GM12892 (cell line): Measurements from ENCODE around the gene TMEM201.

Experiments used
- DNase-seq: peaks from one replicate; pipeline ENCODE4 v3.0.0; 2011; ENCODE audit not compliant: insufficient read length
- FAIRE-seq: peaks from 2 replicates; lab custom pipeline; 2011; peaks lifted over from hg19 to GRCh38; lab: Jason Lieb, UNC
- POLR2A ChIP-seq: IDR thresholded peaks from 2 replicates; pipeline ENCODE4 v1.6.1; 2011; ENCODE audit warnings: low read depth, low read length, control low read depth
- POLR2AphosphoS5 ChIP-seq: IDR thresholded peaks from 2 replicates; pipeline ENCODE4 v1.6.1; 2011; ENCODE audit warnings: low read depth, low read length, control low read depth
- TAF1 ChIP-seq: IDR thresholded peaks from 2 replicates; pipeline ENCODE4 v1.6.1; 2011; ENCODE audit warnings: low read depth, mild to moderate bottlenecking, control low read depth, low read length, borderline replicate concordance

TMEM201 gene

GRCh38 chr1:9629445-9630201 is 40.9 kb downstream of the TMEM201 start:
- no peak for DNase-seq
- FAIRE-seq: no peak
- no peak for TF ChIP-seq TAF1
- TF ChIP-seq POLR2AphosphoS5: peak; percentile 73; the same call in 1 of the 2 replicates
- TF ChIP-seq POLR2A: peak; percentile 59

GRCh38 chr1:9630331-9631111 is 41.8 kb downstream of the TMEM201 start:
- no peak for TF ChIP-seq TAF1
- no peak for TF ChIP-seq POLR2AphosphoS5
- TF ChIP-seq POLR2A: no peak
- no peak for DNase-seq
- peak; percentile 77 for FAIRE-seq

GRCh38 chr1:9631613-9632012 is 42.9 kb downstream of the TMEM201 start:
- DNase-seq: no peak
- TF ChIP-seq POLR2A (no peak), POLR2AphosphoS5 (no peak), TAF1 (no peak)
- FAIRE-seq: no peak

GRCh38 chr1:9633493-9633892 is 44.8 kb downstream of the TMEM201 start:
- FAIRE-seq: no peak
- DNase-seq: no peak
- TF ChIP-seq POLR2AphosphoS5 (no peak), TAF1 (no peak), POLR2A (no peak)

- DNase-seq (no peak), FAIRE-seq (no peak)
- no peak for TF ChIP-seq POLR2A
- no peak for TF ChIP-seq POLR2AphosphoS5
- no peak for TF ChIP-seq TAF1
These were observed 45.9 kb downstream of the TMEM201 start for GRCh38 chr1:9634582-9634981.

- no peak for DNase-seq
- TF ChIP-seq TAF1 (no peak), POLR2AphosphoS5 (no peak)
- no peak for FAIRE-seq
These were observed 50.5 kb downstream of the TMEM201 start for GRCh38 chr1:9639227-9639626.

GRCh38 chr1:9643351-9644256 is 54.9 kb downstream of the TMEM201 start:
- DNase-seq (no peak), FAIRE-seq (no peak)
- no peak for TF ChIP-seq POLR2AphosphoS5
- no peak for TF ChIP-seq TAF1
- no peak for TF ChIP-seq POLR2A

GRCh38 chr1:9646037-9646436 is 57.3 kb downstream of the TMEM201 start:
- FAIRE-seq: no peak
- no peak for DNase-seq
- TF ChIP-seq POLR2A (no peak), TAF1 (no peak), POLR2AphosphoS5 (no peak)

GRCh38 chr1:9648171-9648570 is 59.5 kb downstream of the TMEM201 start:
- FAIRE-seq (no peak), DNase-seq (no peak)
- TF ChIP-seq TAF1 (no peak), POLR2A (no peak), POLR2AphosphoS5 (no peak)

- FAIRE-seq: no peak
- TF ChIP-seq POLR2A: no peak
- no peak for TF ChIP-seq TAF1
- TF ChIP-seq POLR2AphosphoS5: no peak
- no peak for DNase-seq
These were observed 61.1 kb downstream of the TMEM201 start for GRCh38 chr1:9649769-9650168.

- DNase-seq: no peak
- TF ChIP-seq TAF1 (no peak), POLR2AphosphoS5 (no peak), POLR2A (no peak)
- FAIRE-seq: no peak
These were observed 62.5 kb downstream of the TMEM201 start for GRCh38 chr1:9651220-9651564.
